Adrenal gland (tissue), 12 donors: Measurements from ENCODE around the gene CDH6. TPM values are rescaled to one million over a fixed set of nuclear protein-coding genes. Genes with fewer than 3 reads are reported as not detected.
A peak's percentile ranks its signal among the peaks of the same experiment; 100 is the strongest.

ENCODE experiments used
- DNase-seq, 7 donors: peaks; one replicate each; pipeline ENCODE4 v3.0.0-alpha.2; 2019 to 2020
- H3K27ac ChIP-seq, 5 donors: fragments of 200-600 bp; sonication (generic) in 4 of 5; 1 replicate in 3 of 5; 2 replicates in 2 of 5; pipeline versions ENCODE4 v1.5.1 to v1.8.0; 2016 to 2020; ENCODE audit warnings: mild to moderate bottlenecking in 1 of 5
- H3K27me3 ChIP-seq: fragments of 200-600 bp; 2 replicates; pipeline ENCODE4 v1.8.0; 2021
- H3K36me3 ChIP-seq, 2 donors: fragments of 200-600 bp; replicated peaks in 1 of 2; 1 replicate in 1 of 2; 2 replicates in 1 of 2; pipeline versions ENCODE4 v1.5.1 to v1.8.0; 2018 to 2022
- H3K4me1 ChIP-seq, 2 donors: fragments of 200-600 bp; replicated peaks in 1 of 2; 1 replicate in 1 of 2; 2 replicates in 1 of 2; pipeline versions ENCODE4 v1.5.1 to v1.8.0; 2018 to 2021
- H3K4me3 ChIP-seq, 4 donors: fragments of 200-600 bp; sonication (generic) in 3 of 4; one replicate each; pipeline ENCODE4 v1.5.1; 2016 to 2018
- H3K9me3 ChIP-seq, 3 donors: fragments of 200-600 bp; sonication (generic) in 1 of 3; replicated peaks in 1 of 3; 1 replicate in 2 of 3; 2 replicates in 1 of 3; pipeline versions ENCODE4 v1.5.1 to v1.8.0; 2016 to 2021
- CTCF ChIP-seq, 6 experiments: fragments of 450-650 bp in 4 of 6; fragments of 200-600 bp in 2 of 6; sonication (generic) in 1 of 6; IDR thresholded peaks; 1 replicate in 5 of 6; 2 replicates in 1 of 6; pipeline versions ENCODE4 v1.5.1 to v1.8.0; 2016 to 2021; ENCODE audit warnings: antibody characterized with exemption in 6 of 6, mild to moderate bottlenecking in 2 of 6, moderate library complexity in 1 of 6
- POLR2A ChIP-seq, 2 donors: fragments of 450-650 bp; IDR thresholded peaks; one replicate each; pipeline ENCODE4 v1.6.1; 2017; ENCODE audit warnings: antibody characterized with exemption in 2 of 2, mild to moderate bottlenecking in 2 of 2, moderate library complexity in 1 of 2
- WGBS, 4 donors: extraction: QIAGEN DNeasy Blood & Tissue Kit in 2 of 4; methylation state at CpG; one replicate each; pipeline versions ENCODE4 v1.1.5 to v1.1.7; 2013 to 2017; 5-methylcytosine and 5-hydroxymethylcytosine counted together
- intact Hi-C, 2 donors: fragments of 100-400 bp; cut with DNase I; formaldehyde crosslinking; loops; one replicate each; pipeline versions ENCODE4 v1.14.1 to v1.15.0; 2022 to 2023
- polyA plus RNA-seq, 3 donors: library from polyadenylated mRNA; stranded (reverse); fragments of 200-250 nt in 2 of 3; fragments of 350-450 nt in 1 of 3; fragmentation: Illumina TruSeq in 1 of 3; extraction: RNeasy Lipid Tissue Mini Kit (QIAGEN cat#74804) in 1 of 3; gene quantifications; one replicate each; pipeline ENCODE4 v1.2.3, GENCODE V29; 2013 to 2014
- total RNA-seq, 9 donors: library from RNA; depleted of rRNA in 4 of 9; stranded (reverse); fragments of >200 nt in 4 of 9; fragments of 120-200 nt in 1 of 9; fragmentation: NEBNext Ultra II Directional in 1 of 9; extraction: Animal tissue kit (Norgen Biotek cat#: 25700) in 1 of 9; gene quantifications; one replicate each; pipeline versions ENCODE4 v1.1.0 to v1.2.4, GENCODE V29; 2013 to 2023
- donor health status: healthy with polysubstance abuse.
- donor health status: Bipolar disorder and iron deficiency.
- donor health status: DM: yes; HTN: yes; CAD: no.
- donor health status: DM: no; HTN: no; CAD: no.
- donor health status: DM: no; HTN: no; CAD: no.
- donor health status: DM: yes; HTN: yes; CAD: no.

Gene CDH6
- total and polyA plus RNA-seq, 12 donors = 0.17 to 2.5 (median 0.50) TPM

GRCh38 chr5:31270396-31270795, 76.9 kb downstream of the CDH6 start:
- TF ChIP-seq POLR2A (IDR thresholded peaks at IDR 0.05) = no peak
- TF ChIP-seq CTCF (IDR thresholded peaks at IDR 0.05) = peak; percentile 44 to 68 (median 52)
- no peaks in the 10 kb centered on the region for H3K27me3 ChIP-seq
- no peaks in the 10 kb centered on the region for H3K9me3 ChIP-seq
- no peak overlapping the region for H3K4me3 ChIP-seq
- no peak overlapping the region for H3K27ac ChIP-seq
- no peak for DNase-seq
- no peaks in the 10 kb centered on the region for H3K36me3 ChIP-seq
- H3K4me1 ChIP-seq = no peaks in the 10 kb centered on the region
- intact Hi-C loops = no loop called here
- WGBS, 4 donors = 71 to 78% (median 74%) methylated on average over 5 of the region's 5 CpGs

GRCh38 chr5:31271567-31271966, 78.1 kb downstream of the CDH6 start:
- no peak for TF ChIP-seq CTCF (IDR thresholded peaks at IDR 0.05)
- H3K9me3 ChIP-seq = no peaks in the 10 kb centered on the region
- H3K27me3 ChIP-seq = no peaks in the 10 kb centered on the region
- DNase-seq = no peak
- intact Hi-C loops = no loop called here
- WGBS, 4 donors = 79 to 95% (median 83%) methylated on average over 6 of the region's 6 CpGs
- H3K27ac ChIP-seq = no peak overlapping the region
- H3K4me3 ChIP-seq = no peak overlapping the region
- no peaks in the 10 kb centered on the region for H3K4me1 ChIP-seq
- no peaks in the 10 kb centered on the region for H3K36me3 ChIP-seq

- Histone ChIP-seq H3K4me1 (no peaks in the 10 kb centered on the region), H3K4me3 (peak overlapping the region in 1 of 4 donors; percentile 32), H3K27ac (no peak overlapping the region), H3K27me3 (no peaks in the 10 kb centered on the region), H3K9me3 (no peaks in the 10 kb centered on the region), H3K36me3 (no peaks in the 10 kb centered on the region)
- intact Hi-C loops = no loop called here
- no peak for TF ChIP-seq POLR2A (IDR thresholded peaks at IDR 0.05)
- no peak for TF ChIP-seq CTCF (IDR thresholded peaks at IDR 0.05)
- no peak for DNase-seq
- 78 to 89% (median 82%) methylated on average over 10 of the region's 10 CpGs for WGBS, 4 donors
These were observed 79.7 kb downstream of the CDH6 start for GRCh38 chr5:31273161-31273560.

GRCh38 chr5:31273631-31274378, 80.3 kb downstream of the CDH6 start:
- Histone ChIP-seq H3K36me3 (no peaks in the 10 kb centered on the region), H3K9me3 (no peaks in the 10 kb centered on the region), H3K4me3 (peak overlapping the region in 2 of 4 donors; percentile 32 to 36), H3K27me3 (no peaks in the 10 kb centered on the region), H3K4me1 (no peaks in the 10 kb centered on the region), H3K27ac (peak overlapping the region in 3 of 5 donors; percentile 27 to 60 (median 56))
- no peak for DNase-seq
- intact Hi-C loops = no loop called here
- 45 to 49% (median 46%) methylated on average over 8 of the region's 8 CpGs for WGBS, 4 donors
- TF ChIP-seq CTCF (IDR thresholded peaks at IDR 0.05) (no peak), POLR2A (IDR thresholded peaks at IDR 0.05) (no peak)
